Epithelial cell of proximal tubule (primary cell): ENCODE results near the gene PALD1. TPM values are rescaled to one million over a fixed set of nuclear protein-coding genes. Genes with fewer than 3 reads are reported as not detected.

ENCODE experiments used
- DNase-seq: peaks from one replicate; pipeline ENCODE4 v3.0.0-alpha.2; 2011; ENCODE audit warnings: low read depth
- H3K4me3 ChIP-seq: 2 replicates; pipeline ENCODE4 v1.5.1; 2011; ENCODE audit warnings: low read depth, mild to moderate bottlenecking, low read length
- CTCF ChIP-seq: conservative IDR thresholded peaks from 2 replicates; pipeline ENCODE4 v1.5.1; 2012; ENCODE audit warnings: low read depth, mild to moderate bottlenecking, low read length
- total RNA-seq: library from RNA; depleted of rRNA; stranded (reverse); fragments of >200 nt; gene quantifications from 2 replicates; pipeline ENCODE4 v1.2.3, GENCODE V29; 2015

PALD1 gene
- total RNA-seq, 1 donor from 2014 or later = 3.3 TPM

GRCh38 chr10:70564901-70565351 lies 86.4 kb downstream of the PALD1 start:
- DNase-seq = no peak
- no peak for TF ChIP-seq CTCF
- H3K4me3 ChIP-seq = no peak overlapping the region

GRCh38 chr10:70565556-70566514 lies 87.3 kb downstream of the PALD1 start:
- H3K4me3 ChIP-seq = no peak overlapping the region
- no peak for DNase-seq
- TF ChIP-seq CTCF = no peak

GRCh38 chr10:70566515-70567290 lies 88.1 kb downstream of the PALD1 start:
- DNase-seq = no peak
- TF ChIP-seq CTCF = no peak
- H3K4me3 ChIP-seq = no peak overlapping the region

- TF ChIP-seq CTCF = no peak
- no peak for DNase-seq
- H3K4me3 ChIP-seq = no peak overlapping the region
These were observed 89.0 kb downstream of the PALD1 start for GRCh38 chr10:70567603-70568002.

GRCh38 chr10:70568113-70568512 lies 89.5 kb downstream of the PALD1 start:
- no peak for TF ChIP-seq CTCF
- H3K4me3 ChIP-seq = no peak overlapping the region
- DNase-seq = no peak

- no peak for DNase-seq
- TF ChIP-seq CTCF = no peak
- no peak overlapping the region for H3K4me3 ChIP-seq
These were observed 90.4 kb downstream of the PALD1 start for GRCh38 chr10:70568781-70569495.
